IgD-negative memory B cell (primary cell): Measurements from ENCODE around the gene RAB11FIP4. TPM values are rescaled to one million over a fixed set of nuclear protein-coding genes. Genes with fewer than 3 reads are reported as not detected.
"Not testable (repeated sequence)": the region's sequence is repeated elsewhere in the genome, so short reads cannot be mapped to it uniquely, and the experiment has no call there.

Experiments used
- H3K27ac Mint-ChIP-seq, 3 donors: one replicate each; pipeline ENCODE4 v1.8.0; 2020 to 2022; ENCODE audit warnings: mild to moderate bottlenecking in 3 of 3, mixed read lengths in 3 of 3, moderate library complexity in 1 of 3
- H3K27me3 Mint-ChIP-seq: one replicate; pipeline ENCODE4 v1.8.0; 2021; ENCODE audit warnings: mixed read lengths
- H3K36me3 Mint-ChIP-seq: one replicate; pipeline ENCODE4 v1.8.0; 2020; ENCODE audit warnings: mild to moderate bottlenecking, mixed read lengths
- H3K4me1 Mint-ChIP-seq, 3 donors: one replicate each; pipeline ENCODE4 v1.8.0; 2020 to 2022; ENCODE audit warnings: mixed read lengths in 3 of 3, mild to moderate bottlenecking in 1 of 3
- H3K4me3 Mint-ChIP-seq, 4 donors: one replicate each; pipeline ENCODE4 v1.8.0; 2020 to 2022; ENCODE audit warnings: mild to moderate bottlenecking in 4 of 4, mixed read lengths in 4 of 4, moderate library complexity in 3 of 4
- H3K9me3 Mint-ChIP-seq, 3 donors: one replicate each; pipeline ENCODE4 v1.8.0; 2020 to 2021; ENCODE audit warnings: mixed read lengths in 3 of 3, mild to moderate bottlenecking in 1 of 3
- polyA plus RNA-seq: library from polyadenylated mRNA; unstranded; fragments of 300-500 nt; fragmentation: Illumina TruSeq; gene quantifications from one replicate; pipeline ENCODE4 v1.2.3, GENCODE V29; 2021

RAB11FIP4 gene
- polyA plus RNA-seq: 21.0 TPM

DNA sequence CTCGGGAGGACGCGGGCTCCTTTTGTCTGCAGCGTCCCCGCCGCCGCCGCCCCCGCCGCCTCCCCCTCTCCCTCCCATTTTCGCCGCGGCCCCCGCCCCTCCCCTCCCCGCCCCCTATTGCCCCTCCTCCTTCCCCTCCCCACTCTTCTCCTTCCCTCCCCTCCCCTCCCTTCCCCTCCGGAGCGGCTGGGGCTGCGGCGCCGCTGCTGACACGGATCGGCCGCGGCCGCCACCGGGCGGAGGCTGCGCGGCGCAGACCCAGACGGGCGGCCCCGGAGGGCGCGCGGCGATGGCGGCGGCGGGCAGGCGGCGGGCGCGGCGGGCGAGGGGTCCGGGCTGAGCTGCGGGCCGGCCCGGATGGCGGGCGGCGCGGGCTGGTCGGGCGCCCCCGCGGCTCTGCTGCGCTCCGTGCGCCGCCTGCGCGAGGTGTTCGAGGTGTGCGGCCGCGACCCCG, at the start of gene RAB11FIP4:
RAB11FIP4 (plus strand) TSS at position 180 of the 454 bp plus-strand sequence; CDS start at position 358, 178 bp downstream.
- Mint-ChIP-seq H3K4me1 (peaks cover 5 to 10% (median 8%) of the 10 kb centered on the region in 3 donors), H3K4me3 (peak within 1 kb of the TSS; percentile 55 to 90 (median 80)), H3K9me3 (no peaks in the 10 kb centered on the region), H3K27me3 (peaks cover 36% of the 10 kb centered on the region), H3K36me3 (peaks cover 1% of the 10 kb centered on the region), H3K27ac (peak within 1 kb of the TSS in 1 of 3 donors; percentile 31)

GRCh38 chr17:31345191-31345747, 46.2 kb upstream of the RAB11FIP4 start:
- not testable (repeated sequence) for H3K9me3 Mint-ChIP-seq, H3K4me3 Mint-ChIP-seq, H3K27me3 Mint-ChIP-seq, H3K4me1 Mint-ChIP-seq, H3K27ac Mint-ChIP-seq
- H3K36me3 Mint-ChIP-seq: peaks cover 13% of the 10 kb centered on the region

GRCh38 chr17:31349454-31349853, 42.0 kb upstream of the RAB11FIP4 start:
- Mint-ChIP-seq H3K9me3 (no peaks in the 10 kb centered on the region), H3K36me3 (peaks cover 10% of the 10 kb centered on the region), H3K27me3 (no peaks in the 10 kb centered on the region), H3K4me1 (no peaks in the 10 kb centered on the region), H3K4me3 (no peak overlapping the region), H3K27ac (no peak overlapping the region)

GRCh38 chr17:31355935-31356334, 35.5 kb upstream of the RAB11FIP4 start:
- no peak overlapping the region for H3K4me3 Mint-ChIP-seq
- no peak overlapping the region for H3K27ac Mint-ChIP-seq
- peaks cover 10% of the 10 kb centered on the region for H3K36me3 Mint-ChIP-seq
- no peaks in the 10 kb centered on the region for H3K4me1 Mint-ChIP-seq
- no peaks in the 10 kb centered on the region for H3K27me3 Mint-ChIP-seq
- no peaks in the 10 kb centered on the region for H3K9me3 Mint-ChIP-seq

DNA sequence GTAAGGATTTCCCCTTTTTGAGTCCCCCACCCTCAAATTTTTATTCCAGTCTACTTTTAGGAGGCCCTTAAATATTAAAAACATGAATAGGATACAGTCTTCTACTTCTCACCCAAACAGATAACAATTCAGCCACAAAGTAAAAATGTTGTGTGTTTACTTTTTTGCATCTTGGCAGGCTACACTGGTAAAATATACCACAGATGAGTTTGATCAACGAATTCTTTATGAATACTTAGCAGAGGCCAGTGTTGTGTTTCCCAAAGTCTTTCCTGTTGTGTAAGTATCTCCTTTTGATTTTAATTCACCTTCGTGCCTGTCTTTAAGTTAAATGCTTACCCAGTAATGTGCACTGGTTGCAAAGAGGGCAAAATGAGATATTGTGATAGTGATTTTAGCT, 34.4 kb upstream of the RAB11FIP4 start:
- H3K4me1 Mint-ChIP-seq: no peaks in the 10 kb centered on the region
- no peaks in the 10 kb centered on the region for H3K27me3 Mint-ChIP-seq
- no peak overlapping the region for H3K27ac Mint-ChIP-seq
- no peak overlapping the region for H3K4me3 Mint-ChIP-seq
- H3K36me3 Mint-ChIP-seq: peaks cover 13% of the 10 kb centered on the region
- no peaks in the 10 kb centered on the region for H3K9me3 Mint-ChIP-seq

- no peaks in the 10 kb centered on the region for H3K9me3 Mint-ChIP-seq
- peaks cover 14% of the 10 kb centered on the region for H3K36me3 Mint-ChIP-seq
- H3K4me3 Mint-ChIP-seq: no peak overlapping the region
- no peaks in the 10 kb centered on the region for H3K4me1 Mint-ChIP-seq
- no peak overlapping the region for H3K27ac Mint-ChIP-seq
- H3K27me3 Mint-ChIP-seq: no peaks in the 10 kb centered on the region
Observed at GRCh38 chr17:31357839-31358394, 33.6 kb upstream of the RAB11FIP4 start.

- Mint-ChIP-seq H3K4me1 (peaks cover 0 to 6% (median 0%) of the 10 kb centered on the region in 3 donors), H3K36me3 (peaks cover 16% of the 10 kb centered on the region), H3K27ac (no peak overlapping the region), H3K9me3 (no peaks in the 10 kb centered on the region), H3K27me3 (no peaks in the 10 kb centered on the region), H3K4me3 (no peak overlapping the region)
Observed at GRCh38 chr17:31364012-31364411, 27.5 kb upstream of the RAB11FIP4 start.

DNA sequence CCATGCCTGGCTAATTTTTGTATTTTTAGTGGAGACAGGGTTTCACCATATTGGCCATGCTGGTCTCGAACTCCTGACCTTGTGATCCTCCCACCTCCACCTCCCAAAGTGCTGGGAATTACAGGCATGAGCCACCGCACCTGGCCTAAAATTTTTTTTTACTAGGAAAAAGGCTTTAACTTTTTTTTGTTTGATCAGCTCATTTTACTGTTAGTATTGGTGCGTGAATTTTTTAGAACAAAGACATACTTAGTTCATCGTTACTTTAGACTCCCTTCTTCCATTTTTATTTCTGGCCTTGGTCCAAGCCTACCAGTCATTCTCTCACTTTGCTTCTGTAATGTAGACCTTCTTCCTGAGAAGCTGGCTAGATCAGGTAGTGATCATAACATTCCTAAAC, 25.4 kb upstream of the RAB11FIP4 start:
- Mint-ChIP-seq H3K27ac (no peak overlapping the region), H3K9me3 (no peaks in the 10 kb centered on the region), H3K36me3 (peaks cover 13% of the 10 kb centered on the region), H3K27me3 (no peaks in the 10 kb centered on the region), H3K4me1 (peaks cover 10 to 17% (median 12%) of the 10 kb centered on the region in 3 donors), H3K4me3 (no peak overlapping the region)

DNA sequence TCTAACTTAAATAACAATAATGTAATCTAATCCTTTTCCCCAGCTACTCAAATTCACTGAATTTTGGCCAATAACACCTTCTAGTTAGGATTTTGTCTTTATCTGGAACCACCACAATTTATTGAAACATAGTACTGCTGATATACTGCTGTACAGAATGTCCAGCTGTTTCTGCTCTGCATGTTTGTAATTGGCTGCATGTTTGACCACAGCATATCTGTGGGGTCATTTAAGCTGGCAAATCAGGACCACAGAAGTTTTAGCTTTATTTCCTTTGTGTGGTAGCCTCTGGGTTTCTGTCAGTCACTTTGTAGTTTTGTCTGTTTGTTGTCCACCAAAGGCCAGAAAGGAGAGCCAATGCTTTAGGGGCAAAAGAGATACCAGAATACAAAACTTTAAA, 22.2 kb upstream of the RAB11FIP4 start:
- peaks cover 24 to 28% (median 26%) of the 10 kb centered on the region in 3 donors for H3K4me1 Mint-ChIP-seq
- H3K9me3 Mint-ChIP-seq: no peaks in the 10 kb centered on the region
- H3K27ac Mint-ChIP-seq: peak overlapping the region in 1 of 3 donors; percentile 11
- H3K4me3 Mint-ChIP-seq: peak overlapping the region in 1 of 4 donors; percentile 46
- H3K36me3 Mint-ChIP-seq: peaks cover 9% of the 10 kb centered on the region
- no peaks in the 10 kb centered on the region for H3K27me3 Mint-ChIP-seq

- Mint-ChIP-seq H3K27me3 (no peaks in the 10 kb centered on the region), H3K4me1 (peaks cover 24 to 29% (median 26%) of the 10 kb centered on the region in 3 donors), H3K4me3 (peak overlapping the region in 2 of 4 donors; percentile 4 to 23), H3K9me3 (no peaks in the 10 kb centered on the region), H3K36me3 (peaks cover 8% of the 10 kb centered on the region), H3K27ac (peak overlapping the region in 1 of 3 donors; percentile 76)
Observed at GRCh38 chr17:31371511-31372097, 19.9 kb upstream of the RAB11FIP4 start.

DNA sequence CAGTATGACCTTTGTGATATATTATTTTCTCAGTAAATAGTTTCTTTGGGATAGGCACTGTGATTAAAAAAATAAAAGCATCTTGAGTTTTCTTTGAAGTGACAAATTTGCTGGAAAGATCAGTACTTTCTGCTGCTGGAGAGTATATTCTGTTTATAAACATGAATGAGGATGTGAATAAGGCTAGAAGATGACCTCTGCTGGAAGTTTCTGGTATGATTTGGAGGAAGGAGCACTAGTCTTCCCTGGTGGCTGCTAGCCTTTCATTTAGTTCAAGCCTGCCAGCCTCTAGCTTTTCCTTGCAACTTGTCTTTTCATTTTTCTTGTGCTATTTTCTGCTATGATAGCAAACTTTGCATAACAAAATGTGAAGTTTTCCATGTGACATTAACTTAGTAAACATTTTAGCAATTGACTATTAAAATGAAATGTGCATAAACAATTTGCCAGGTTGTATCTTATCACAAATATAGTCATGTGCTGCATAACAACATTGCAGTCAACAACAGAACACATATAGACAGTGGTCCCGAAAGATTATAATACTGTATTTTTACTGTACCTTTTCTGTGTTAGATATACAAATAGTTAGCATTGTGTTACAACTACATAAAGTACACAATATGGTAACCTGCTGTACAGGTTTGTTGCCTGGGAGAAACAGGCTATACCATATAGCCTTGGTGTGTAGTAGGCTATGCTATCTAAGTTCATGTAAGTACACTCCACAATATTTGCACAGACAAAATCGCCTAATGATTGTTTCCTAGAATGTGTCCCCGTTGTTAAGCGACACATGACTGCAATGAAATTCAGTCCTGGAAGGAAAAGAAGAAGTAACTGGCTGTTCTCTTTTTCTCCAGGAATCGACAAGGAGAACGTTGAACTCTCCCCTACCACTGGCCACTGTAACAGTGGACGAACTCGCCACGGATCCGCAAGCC, 18.1 kb upstream of the RAB11FIP4 start:
- Mint-ChIP-seq H3K9me3 (no peaks in the 10 kb centered on the region), H3K4me3 (no peak overlapping the region), H3K4me1 (peaks cover 24 to 29% (median 26%) of the 10 kb centered on the region in 3 donors), H3K27ac (peak overlapping the region in 1 of 3 donors; percentile 46), H3K36me3 (peaks cover 8% of the 10 kb centered on the region), H3K27me3 (no peaks in the 10 kb centered on the region)

- H3K4me1 Mint-ChIP-seq: peaks cover 20 to 29% (median 24%) of the 10 kb centered on the region in 3 donors
- peaks cover 8% of the 10 kb centered on the region for H3K36me3 Mint-ChIP-seq
- no peak overlapping the region for H3K27ac Mint-ChIP-seq
- H3K27me3 Mint-ChIP-seq: no peaks in the 10 kb centered on the region
- peak overlapping the region in 1 of 4 donors; percentile 22 for H3K4me3 Mint-ChIP-seq
- H3K9me3 Mint-ChIP-seq: no peaks in the 10 kb centered on the region
Observed at GRCh38 chr17:31374094-31374447, 17.4 kb upstream of the RAB11FIP4 start.

- H3K9me3 Mint-ChIP-seq: no peaks in the 10 kb centered on the region
- H3K27me3 Mint-ChIP-seq: no peaks in the 10 kb centered on the region
- no peak overlapping the region for H3K27ac Mint-ChIP-seq
- H3K4me1 Mint-ChIP-seq: peaks cover 17 to 27% (median 22%) of the 10 kb centered on the region in 3 donors
- H3K4me3 Mint-ChIP-seq: no peak overlapping the region
- H3K36me3 Mint-ChIP-seq: peaks cover 8% of the 10 kb centered on the region
Observed at GRCh38 chr17:31374503-31374902, 17.0 kb upstream of the RAB11FIP4 start.

DNA sequence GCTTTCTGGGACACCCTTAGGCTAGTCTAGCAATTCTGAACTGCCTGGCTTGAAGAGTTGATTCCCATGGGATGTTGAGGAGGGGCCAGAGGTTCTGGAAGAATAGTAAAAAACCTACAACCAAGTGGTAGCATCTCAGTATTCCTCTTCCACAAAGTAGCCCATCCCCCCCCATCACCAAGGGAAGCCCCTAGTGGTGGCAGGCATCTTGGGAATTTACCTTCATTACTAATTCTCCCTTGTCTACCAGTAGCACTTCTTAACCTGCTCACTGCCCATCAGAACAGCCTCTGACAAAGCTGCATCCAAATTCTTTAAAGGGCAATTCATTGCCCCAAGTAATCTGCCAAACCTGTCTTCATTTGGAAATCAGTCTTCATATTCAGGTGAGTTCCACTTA, 12.8 kb upstream of the RAB11FIP4 start:
- H3K4me3 Mint-ChIP-seq: no peak overlapping the region
- H3K36me3 Mint-ChIP-seq: peaks cover 9% of the 10 kb centered on the region
- peaks cover 0 to 3% (median 2%) of the 10 kb centered on the region in 3 donors for H3K4me1 Mint-ChIP-seq
- H3K27me3 Mint-ChIP-seq: no peaks in the 10 kb centered on the region
- H3K27ac Mint-ChIP-seq: no peak overlapping the region
- no peaks in the 10 kb centered on the region for H3K9me3 Mint-ChIP-seq
